Colonic mucosa (tissue), 4 donors: ENCODE data around the gene ATG16L1. TPM values are rescaled to one million over a fixed set of nuclear protein-coding genes. Genes with fewer than 3 reads are reported as not detected.

ENCODE experiments used
- DNase-seq: peaks from one replicate; pipeline ENCODE4 v3.0.0-alpha.2; 2020
- H3K27ac ChIP-seq: fragments of 200-600 bp; one replicate; pipeline ENCODE4 v1.8.0; 2021
- H3K27me3 ChIP-seq: fragments of 200-600 bp; one replicate; pipeline ENCODE4 v1.8.0; 2021
- H3K36me3 ChIP-seq: fragments of 200-600 bp; one replicate; pipeline ENCODE4 v1.8.0; 2021
- H3K4me1 ChIP-seq: fragments of 200-600 bp; one replicate; pipeline ENCODE4 v1.8.0; 2021; ENCODE audit warnings: mild to moderate bottlenecking
- H3K4me3 ChIP-seq: fragments of 200-600 bp; one replicate; pipeline ENCODE4 v1.8.0; 2021
- H3K9ac ChIP-seq, 2 donors: one replicate each; pipeline ENCODE4 v1.7.0; 2013; ENCODE audit warnings: control low read depth in 2 of 2, low read depth in 2 of 2, low read length in 2 of 2
- H3K9me3 ChIP-seq: fragments of 200-600 bp; one replicate; pipeline ENCODE4 v1.8.0; 2021
- CTCF ChIP-seq: fragments of 200-600 bp; IDR thresholded peaks from one replicate; pipeline ENCODE4 v1.8.0; 2022; ENCODE audit warnings: antibody characterized with exemption, mild to moderate bottlenecking
- intact Hi-C: fragments of 100-400 bp; cut with DNase I; formaldehyde crosslinking; loops from one replicate; pipeline ENCODE4 v1.14.1; 2022
- total RNA-seq, 2 donors: library from RNA; stranded (reverse); fragmentation: NEBNext Ultra II Directional in 1 of 2; extraction: Animal tissue kit (Norgen Biotek cat#: 25700) in 1 of 2; gene quantifications; one replicate each; pipeline ENCODE4 v1.2.1, GENCODE V29; 2021
- donor health status: healthy.
- donor health status: DM: no; HTN: no; CAD: no.
- donor health status: DM: no; HTN: no; CAD: no.

Gene ATG16L1
- total RNA-seq, 2 donors from 2014 or later, result 32.1 to 36.3 TPM

GRCh38 chr2:233280114-233280693 lies 28.7 kb downstream of the ATG16L1 start:
- Histone ChIP-seq H3K36me3 (peaks cover 9% of the 10 kb centered on the region), H3K9ac (no peak overlapping the region)

GRCh38 chr2:233281553-233281952 lies 30.1 kb downstream of the ATG16L1 start:
- intact Hi-C loops, result loop anchor here (10.0 kb wide), 2 partner anchors 163 to 433 kb away; partner anchors contain the start of genes UGT1A4 and UGT1A5

More at GRCh38 chr2:233280114-233280693, 28.7 kb downstream of the ATG16L1 start:
- no peaks in the 10 kb centered on the region for H3K9me3 ChIP-seq
- no peak overlapping the region for H3K27ac ChIP-seq
- intact Hi-C loops, result loop anchor here (10.0 kb wide), 2 partner anchors 165 to 435 kb away; partner anchors contain the start of genes UGT1A4 and UGT1A5
- no peak overlapping the region for H3K4me3 ChIP-seq
- DNase-seq, result no peak
- no peak for TF ChIP-seq CTCF
- H3K4me1 ChIP-seq, result no peaks in the 10 kb centered on the region
- H3K27me3 ChIP-seq, result no peaks in the 10 kb centered on the region

GRCh38 chr2:233281992-233282603 lies 30.6 kb downstream of the ATG16L1 start:
- TF ChIP-seq CTCF, result no peak
- Histone ChIP-seq H3K4me3 (no peak overlapping the region), H3K36me3 (peaks cover 8% of the 10 kb centered on the region), H3K27me3 (no peaks in the 10 kb centered on the region), H3K9me3 (no peaks in the 10 kb centered on the region), H3K9ac (no peak overlapping the region), H3K27ac (no peak overlapping the region), H3K4me1 (no peaks in the 10 kb centered on the region)
- intact Hi-C loops, result loop anchor here (10.0 kb wide), 2 partner anchors 163 to 433 kb away; partner anchors contain the start of genes UGT1A4 and UGT1A5
- no peak for DNase-seq

More at GRCh38 chr2:233281553-233281952, 30.1 kb downstream of the ATG16L1 start:
- H3K9ac ChIP-seq, result no peak overlapping the region
- no peak overlapping the region for H3K27ac ChIP-seq
- peaks cover 8% of the 10 kb centered on the region for H3K36me3 ChIP-seq
- H3K4me3 ChIP-seq, result no peak overlapping the region
- no peaks in the 10 kb centered on the region for H3K4me1 ChIP-seq
- no peaks in the 10 kb centered on the region for H3K9me3 ChIP-seq
- TF ChIP-seq CTCF, result no peak
- no peaks in the 10 kb centered on the region for H3K27me3 ChIP-seq
- no peak for DNase-seq

- no peak overlapping the region for H3K9ac ChIP-seq
- DNase-seq, result no peak
- H3K4me1 ChIP-seq, result no peaks in the 10 kb centered on the region
- H3K9me3 ChIP-seq, result no peaks in the 10 kb centered on the region
- H3K27ac ChIP-seq, result no peak overlapping the region
- peaks cover 19% of the 10 kb centered on the region for H3K36me3 ChIP-seq
- intact Hi-C loops, result loop anchor here (10.0 kb wide), 2 partner anchors 159 to 429 kb away; partner anchors contain the start of genes UGT1A4 and UGT1A5
- no peak overlapping the region for H3K4me3 ChIP-seq
- no peaks in the 10 kb centered on the region for H3K27me3 ChIP-seq
- no peak for TF ChIP-seq CTCF
Observed at GRCh38 chr2:233285921-233286320, 34.4 kb downstream of the ATG16L1 start.

GRCh38 chr2:233287871-233288270 lies 36.4 kb downstream of the ATG16L1 start:
- DNase-seq, result no peak
- intact Hi-C loops, result loop anchor here (10.0 kb wide), 2 partner anchors 157 to 427 kb away; partner anchors contain the start of genes UGT1A4 and UGT1A5

More at GRCh38 chr2:233287871-233288270, 36.4 kb downstream of the ATG16L1 start:
- no peak overlapping the region for H3K4me3 ChIP-seq
- H3K9me3 ChIP-seq, result no peaks in the 10 kb centered on the region
- no peak for TF ChIP-seq CTCF
- no peak overlapping the region for H3K9ac ChIP-seq
- H3K27me3 ChIP-seq, result no peaks in the 10 kb centered on the region
- H3K27ac ChIP-seq, result no peak overlapping the region
- peaks cover 15% of the 10 kb centered on the region for H3K36me3 ChIP-seq
- H3K4me1 ChIP-seq, result no peaks in the 10 kb centered on the region
